ENCODE data around the gene CCL17.

CCL17 gene

GRCh38 chr16:57382535-57383275, 21.9 kb upstream of the CCL17 start:
- TF ChIP-seq, protein P1, sequence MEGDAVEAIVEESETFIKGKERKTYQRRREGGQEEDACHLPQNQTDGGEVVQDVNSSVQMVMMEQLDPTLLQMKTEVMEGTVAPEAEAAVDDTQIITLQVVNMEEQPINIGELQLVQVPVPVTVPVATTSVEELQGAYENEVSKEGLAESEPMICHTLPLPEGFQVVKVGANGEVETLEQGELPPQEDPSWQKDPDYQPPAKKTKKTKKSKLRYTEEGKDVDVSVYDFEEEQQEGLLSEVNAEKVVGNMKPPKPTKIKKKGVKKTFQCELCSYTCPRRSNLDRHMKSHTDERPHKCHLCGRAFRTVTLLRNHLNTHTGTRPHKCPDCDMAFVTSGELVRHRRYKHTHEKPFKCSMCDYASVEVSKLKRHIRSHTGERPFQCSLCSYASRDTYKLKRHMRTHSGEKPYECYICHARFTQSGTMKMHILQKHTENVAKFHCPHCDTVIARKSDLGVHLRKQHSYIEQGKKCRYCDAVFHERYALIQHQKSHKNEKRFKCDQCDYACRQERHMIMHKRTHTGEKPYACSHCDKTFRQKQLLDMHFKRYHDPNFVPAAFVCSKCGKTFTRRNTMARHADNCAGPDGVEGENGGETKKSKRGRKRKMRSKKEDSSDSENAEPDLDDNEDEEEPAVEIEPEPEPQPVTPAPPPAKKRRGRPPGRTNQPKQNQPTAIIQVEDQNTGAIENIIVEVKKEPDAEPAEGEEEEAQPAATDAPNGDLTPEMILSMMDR (IDR thresholded peaks at IDR 0.05; ENCODE audit: low read depth, low read length): peak; percentile 11; the same call in 1 of the 2 replicates
- Histone ChIP-seq H3K4me3 (ENCODE audit: low read depth, low read length) (no peak overlapping the region), H3K9me3 (no peaks in the 10 kb centered on the region), H3K27me3 (no peaks in the 10 kb centered on the region), H3K4me1 (peaks cover 22% of the 10 kb centered on the region), H3K36me3 (peaks cover 36% of the 10 kb centered on the region)
- DNase-seq: peak; percentile 33

GRCh38 chr16:57383276-57384247, 21.0 kb upstream of the CCL17 start:
- H3K4me1 ChIP-seq: peaks cover 18% of the 10 kb centered on the region
- H3K27me3 ChIP-seq: no peaks in the 10 kb centered on the region
- H3K9me3 ChIP-seq: no peaks in the 10 kb centered on the region
- TF ChIP-seq, protein P1 (IDR thresholded peaks at IDR 0.05; ENCODE audit: low read depth, low read length): no peak
- peak; percentile 36 for DNase-seq
- peaks cover 36% of the 10 kb centered on the region for H3K36me3 ChIP-seq
- H3K4me3 ChIP-seq (ENCODE audit: low read depth, low read length): no peak overlapping the region

- TF ChIP-seq, protein P1 (IDR thresholded peaks at IDR 0.05; ENCODE audit: low read depth, low read length): no peak
These were observed 20.1 kb upstream of the CCL17 start for GRCh38 chr16:57384248-57385070.

GRCh38 chr16:57385083-57385482, 19.5 kb upstream of the CCL17 start:
- H3K9me3 ChIP-seq: no peaks in the 10 kb centered on the region
- H3K36me3 ChIP-seq: peaks cover 32% of the 10 kb centered on the region
- peaks cover 15% of the 10 kb centered on the region for H3K4me1 ChIP-seq
- no peaks in the 10 kb centered on the region for H3K27me3 ChIP-seq
- no peak overlapping the region for H3K4me3 ChIP-seq (ENCODE audit: low read depth, low read length)
- no peak for DNase-seq
- TF ChIP-seq, protein P1 (IDR thresholded peaks at IDR 0.05; ENCODE audit: low read depth, low read length): no peak

More at GRCh38 chr16:57384248-57385070, 20.1 kb upstream of the CCL17 start:
- Histone ChIP-seq H3K27me3 (no peaks in the 10 kb centered on the region), H3K36me3 (peaks cover 36% of the 10 kb centered on the region), H3K4me3 (ENCODE audit: low read depth, low read length) (no peak overlapping the region), H3K9me3 (no peaks in the 10 kb centered on the region), H3K4me1 (peaks cover 16% of the 10 kb centered on the region)
- no peak for DNase-seq

DNA sequence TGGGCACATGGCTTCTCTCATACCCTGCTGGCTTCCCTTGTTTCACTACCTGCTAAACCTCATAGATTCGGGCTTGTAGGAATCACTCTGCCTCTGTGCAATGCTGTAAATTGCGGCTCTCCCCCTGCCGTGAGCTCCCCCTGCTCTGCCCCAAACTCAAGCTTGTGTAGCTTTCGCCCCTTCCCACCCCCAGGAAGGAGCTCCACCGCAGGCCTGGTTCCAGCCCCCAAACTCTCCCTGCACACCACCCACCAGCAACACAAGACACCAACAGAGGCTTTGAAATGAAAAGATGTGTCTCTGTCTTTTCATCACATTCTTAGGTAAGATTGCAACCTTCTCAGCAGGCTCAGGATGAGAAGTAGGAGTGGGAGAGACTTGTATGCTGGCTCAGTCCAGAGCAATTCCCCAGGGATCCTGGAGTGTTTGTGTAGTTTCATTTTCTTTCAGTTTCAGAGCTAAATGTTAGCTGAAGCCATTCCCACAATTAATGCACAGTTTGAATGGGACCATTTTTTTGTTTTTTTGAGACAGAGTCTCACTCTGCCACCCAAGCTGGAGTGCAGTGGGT, 18.1 kb upstream of the CCL17 start:
- TF ChIP-seq, protein P1 (IDR thresholded peaks at IDR 0.05; ENCODE audit: low read depth, low read length): no peak
- DNase-seq: no peak
- Histone ChIP-seq H3K4me1 (peaks cover 15% of the 10 kb centered on the region), H3K4me3 (ENCODE audit: low read depth, low read length) (no peak overlapping the region), H3K9me3 (no peaks in the 10 kb centered on the region), H3K36me3 (peaks cover 20% of the 10 kb centered on the region), H3K27me3 (no peaks in the 10 kb centered on the region)
